Spleen (tissue), 7 donors: ENCODE results near the gene DLG2.

Experiments used
- POLR2AphosphoS5 ChIP-seq, 3 donors: sonication (generic); formaldehyde crosslinking; IDR thresholded peaks; one replicate each; pipeline ENCODE4 v1.5.1; 2017; ENCODE audit warnings: antibody characterized with exemption in 3 of 3
- TF ChIP-seq, protein P1 (sequence below), 11 experiments: fragments of 200-600 bp in 7 of 11; fragments of 450-650 bp in 4 of 11; sonication (generic) in 4 of 11; IDR thresholded peaks in 8 of 11; conservative IDR thresholded peaks in 3 of 11; 1 replicate in 7 of 11; 2 replicates in 4 of 11; pipeline versions ENCODE4 v1.4.0 to v1.8.0; 2016 to 2021; ENCODE audit warnings: antibody characterized with exemption in 11 of 11, inconsistent platforms in 4 of 11, mild to moderate bottlenecking in 1 of 11
- donor health status: DM: no; HTN: no; CAD: no; lungs with moderate emphysema.
- donor health status: DM: no; HTN: no; CAD: no.
- donor health status: DM: no; HTN: no; CAD: no.

DNA sequence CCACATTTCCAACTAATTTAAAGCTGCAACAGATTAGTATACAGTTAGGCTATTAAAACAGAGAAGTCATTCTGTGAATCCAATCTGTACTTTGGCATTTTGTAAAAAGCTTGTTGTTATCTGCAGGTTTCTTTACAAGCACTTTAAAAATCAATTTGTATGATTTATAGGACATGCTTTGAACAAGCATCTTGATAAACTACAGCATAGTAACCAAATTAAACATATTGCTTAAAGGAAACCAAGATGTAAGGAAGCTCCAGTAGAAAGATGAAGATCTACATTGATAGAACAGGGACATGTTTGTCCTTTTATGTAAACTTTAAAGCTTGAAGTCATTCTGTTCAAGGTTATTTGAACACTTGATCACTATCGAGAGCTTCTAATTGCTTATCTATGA is 1842.7 kb downstream of the DLG2 start:
- no peak for TF ChIP-seq POLR2AphosphoS5 (IDR thresholded peaks at IDR 0.05)
- TF ChIP-seq, protein P1, sequence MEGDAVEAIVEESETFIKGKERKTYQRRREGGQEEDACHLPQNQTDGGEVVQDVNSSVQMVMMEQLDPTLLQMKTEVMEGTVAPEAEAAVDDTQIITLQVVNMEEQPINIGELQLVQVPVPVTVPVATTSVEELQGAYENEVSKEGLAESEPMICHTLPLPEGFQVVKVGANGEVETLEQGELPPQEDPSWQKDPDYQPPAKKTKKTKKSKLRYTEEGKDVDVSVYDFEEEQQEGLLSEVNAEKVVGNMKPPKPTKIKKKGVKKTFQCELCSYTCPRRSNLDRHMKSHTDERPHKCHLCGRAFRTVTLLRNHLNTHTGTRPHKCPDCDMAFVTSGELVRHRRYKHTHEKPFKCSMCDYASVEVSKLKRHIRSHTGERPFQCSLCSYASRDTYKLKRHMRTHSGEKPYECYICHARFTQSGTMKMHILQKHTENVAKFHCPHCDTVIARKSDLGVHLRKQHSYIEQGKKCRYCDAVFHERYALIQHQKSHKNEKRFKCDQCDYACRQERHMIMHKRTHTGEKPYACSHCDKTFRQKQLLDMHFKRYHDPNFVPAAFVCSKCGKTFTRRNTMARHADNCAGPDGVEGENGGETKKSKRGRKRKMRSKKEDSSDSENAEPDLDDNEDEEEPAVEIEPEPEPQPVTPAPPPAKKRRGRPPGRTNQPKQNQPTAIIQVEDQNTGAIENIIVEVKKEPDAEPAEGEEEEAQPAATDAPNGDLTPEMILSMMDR (IDR thresholded peaks at IDR 0.05 in 8 of 11, conservative IDR thresholded peaks at IDR 0.05 in 3 of 11): no peak
